Tibial artery (tissue), 4 donors: ENCODE results near the gene RPTOR.

ENCODE experiments used
- DNase-seq, 2 donors: peaks; one replicate each; pipeline ENCODE4 v3.0.0-alpha.2; 2019
- H3K27ac ChIP-seq, 2 donors: fragments of 200-600 bp; sonication (generic) in 1 of 2; 1 replicate in 1 of 2; 2 replicates in 1 of 2; pipeline ENCODE4 v1.5.1; 2018 to 2019; ENCODE audit warnings: mild to moderate bottlenecking in 1 of 2
- H3K27me3 ChIP-seq, 2 donors: fragments of 200-600 bp; sonication (generic) in 1 of 2; one replicate each; pipeline versions ENCODE4 v1.5.1 to v1.6.0; 2016 to 2019
- H3K36me3 ChIP-seq, 3 donors: fragments of 200-600 bp; sonication (generic) in 2 of 3; one replicate each; pipeline ENCODE4 v1.5.1; 2016 to 2019; ENCODE audit warnings: mild to moderate bottlenecking in 2 of 3
- H3K4me1 ChIP-seq, 4 donors: fragments of 200-600 bp; sonication (generic) in 2 of 4; 1 replicate in 3 of 4; 2 replicates in 1 of 4; pipeline ENCODE4 v1.5.1; 2016 to 2019
- H3K4me3 ChIP-seq, 2 donors: fragments of 200-600 bp; sonication (generic) in 1 of 2; 1 replicate in 1 of 2; 2 replicates in 1 of 2; pipeline ENCODE4 v1.5.1; 2018 to 2019; ENCODE audit warnings: mild to moderate bottlenecking in 2 of 2
- H3K9me3 ChIP-seq, 3 donors: fragments of 200-600 bp; sonication (generic) in 1 of 3; one replicate each; pipeline ENCODE4 v1.5.1; 2016 to 2019
- intact Hi-C: fragments of 100-400 bp; cut with DNase I; formaldehyde crosslinking; loops from one replicate; pipeline ENCODE4 v1.15.0; 2023; ENCODE audit warnings: low total_unique reads
- TF ChIP-seq, protein P1 (sequence below), 2 experiments: fragments of 200-600 bp in 1 of 2; fragments of 450-650 bp in 1 of 2; IDR thresholded peaks; one replicate each; pipeline ENCODE4 v1.5.1; 2017 to 2019; ENCODE audit warnings: antibody characterized with exemption in 2 of 2, mild to moderate bottlenecking in 1 of 2, moderate library complexity in 1 of 2

RPTOR gene

GRCh38 chr17:80523054-80523744 lies 21.4 kb upstream of the RPTOR start:
- intact Hi-C loops: no loop called here
- no peak for DNase-seq
- no peak overlapping the region for H3K4me3 ChIP-seq
- TF ChIP-seq, protein P1, sequence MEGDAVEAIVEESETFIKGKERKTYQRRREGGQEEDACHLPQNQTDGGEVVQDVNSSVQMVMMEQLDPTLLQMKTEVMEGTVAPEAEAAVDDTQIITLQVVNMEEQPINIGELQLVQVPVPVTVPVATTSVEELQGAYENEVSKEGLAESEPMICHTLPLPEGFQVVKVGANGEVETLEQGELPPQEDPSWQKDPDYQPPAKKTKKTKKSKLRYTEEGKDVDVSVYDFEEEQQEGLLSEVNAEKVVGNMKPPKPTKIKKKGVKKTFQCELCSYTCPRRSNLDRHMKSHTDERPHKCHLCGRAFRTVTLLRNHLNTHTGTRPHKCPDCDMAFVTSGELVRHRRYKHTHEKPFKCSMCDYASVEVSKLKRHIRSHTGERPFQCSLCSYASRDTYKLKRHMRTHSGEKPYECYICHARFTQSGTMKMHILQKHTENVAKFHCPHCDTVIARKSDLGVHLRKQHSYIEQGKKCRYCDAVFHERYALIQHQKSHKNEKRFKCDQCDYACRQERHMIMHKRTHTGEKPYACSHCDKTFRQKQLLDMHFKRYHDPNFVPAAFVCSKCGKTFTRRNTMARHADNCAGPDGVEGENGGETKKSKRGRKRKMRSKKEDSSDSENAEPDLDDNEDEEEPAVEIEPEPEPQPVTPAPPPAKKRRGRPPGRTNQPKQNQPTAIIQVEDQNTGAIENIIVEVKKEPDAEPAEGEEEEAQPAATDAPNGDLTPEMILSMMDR (IDR thresholded peaks at IDR 0.05): no peak
- H3K4me1 ChIP-seq: no peaks in the 10 kb centered on the region
- no peaks in the 10 kb centered on the region for H3K9me3 ChIP-seq
- no peak overlapping the region for H3K27ac ChIP-seq
- H3K36me3 ChIP-seq: no peaks in the 10 kb centered on the region
- H3K27me3 ChIP-seq: peaks cover 0 to 67% of the 10 kb centered on the region in 2 donors

DNA sequence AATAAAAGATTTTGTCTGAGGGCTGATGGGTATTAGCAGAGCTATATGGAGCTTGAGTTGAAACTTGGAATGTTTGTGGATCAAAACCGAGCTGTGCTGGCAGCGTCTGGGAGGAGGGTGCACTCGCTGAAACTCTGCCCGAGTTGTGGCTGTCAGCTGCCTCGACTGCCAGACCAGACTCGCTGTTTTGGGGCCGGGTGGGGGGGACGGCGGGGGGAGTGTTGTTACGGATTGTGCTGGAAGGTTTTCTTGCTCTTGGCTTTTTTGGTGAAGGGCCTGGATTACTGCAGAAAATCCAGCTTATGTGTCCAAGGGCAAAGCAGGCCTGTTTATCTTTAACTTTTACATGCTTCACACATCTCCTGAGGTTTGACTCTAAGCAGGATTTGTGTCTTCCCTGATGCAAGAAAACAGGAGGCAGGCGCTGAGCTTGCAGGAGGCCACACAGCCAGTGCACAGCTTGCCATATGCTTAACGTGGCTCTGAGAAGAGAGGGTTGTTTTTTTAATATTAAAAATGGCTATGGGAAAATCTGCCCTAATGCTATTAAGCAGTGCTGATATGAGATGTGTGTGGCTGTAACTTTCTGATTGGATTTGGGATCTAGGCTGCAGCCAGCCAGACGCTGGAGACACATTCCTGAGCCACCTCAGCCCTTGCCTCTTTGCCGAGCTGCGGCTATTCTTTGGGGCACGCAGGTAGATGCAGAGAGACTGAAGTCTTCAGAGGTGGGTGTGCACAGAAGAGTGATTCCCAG lies 20.5 kb upstream of the RPTOR start:
- Histone ChIP-seq H3K4me3 (no peak overlapping the region), H3K27me3 (peaks cover 0 to 72% of the 10 kb centered on the region in 2 donors), H3K36me3 (no peaks in the 10 kb centered on the region), H3K9me3 (no peaks in the 10 kb centered on the region), H3K27ac (no peak overlapping the region), H3K4me1 (no peaks in the 10 kb centered on the region)
- intact Hi-C loops: no loop called here
- TF ChIP-seq, protein P1 (IDR thresholded peaks at IDR 0.05): no peak
- DNase-seq: no peak

DNA sequence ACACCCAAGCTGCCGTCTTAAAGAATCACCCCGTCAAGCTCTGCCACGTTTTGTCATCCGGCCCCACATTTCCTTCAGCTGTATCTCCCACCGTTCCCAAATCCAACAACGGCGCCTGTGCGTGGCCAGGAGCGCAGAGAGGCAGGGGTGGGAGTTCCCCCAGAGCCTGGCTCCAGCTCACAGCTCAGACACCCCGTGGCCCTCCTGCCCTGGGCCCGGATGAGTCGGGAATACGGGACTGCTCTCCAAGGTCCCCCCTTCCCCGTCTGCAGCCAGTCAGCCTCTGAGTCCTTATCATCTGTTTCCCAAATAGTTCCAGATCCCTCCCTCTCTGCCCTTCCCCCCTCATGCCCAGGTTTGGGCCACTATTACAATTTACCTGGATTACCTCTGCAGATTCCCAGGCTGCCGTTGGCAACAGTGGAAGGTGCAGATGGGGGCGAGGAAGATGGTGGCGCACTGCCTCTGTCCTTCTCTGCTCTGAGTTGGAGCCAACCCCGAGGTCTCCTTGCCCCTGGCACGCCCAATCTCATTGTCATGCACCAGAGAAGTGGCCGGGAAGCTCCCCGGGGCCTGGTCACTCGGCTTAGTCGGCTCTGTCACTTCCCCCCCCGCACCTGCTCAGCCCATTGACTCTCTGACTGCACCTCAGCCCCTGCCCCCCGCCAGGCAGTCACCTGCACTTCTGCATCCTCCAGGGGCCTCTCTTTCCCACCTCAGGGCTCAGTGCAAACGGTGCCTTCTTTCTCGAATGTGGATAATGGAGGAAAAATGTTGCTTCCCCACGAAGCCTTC lies 18.3 kb upstream of the RPTOR start:
- no peak for DNase-seq
- intact Hi-C loops: no loop called here
- TF ChIP-seq, protein P1 (IDR thresholded peaks at IDR 0.05): no peak
- H3K4me1 ChIP-seq: no peaks in the 10 kb centered on the region
- no peaks in the 10 kb centered on the region for H3K36me3 ChIP-seq
- H3K27me3 ChIP-seq: peaks cover 0 to 75% of the 10 kb centered on the region in 2 donors
- no peaks in the 10 kb centered on the region for H3K9me3 ChIP-seq
- H3K27ac ChIP-seq: no peak overlapping the region
- H3K4me3 ChIP-seq: no peak overlapping the region

- intact Hi-C loops: no loop called here
- Histone ChIP-seq H3K27ac (no peak overlapping the region), H3K4me1 (no peaks in the 10 kb centered on the region), H3K36me3 (no peaks in the 10 kb centered on the region), H3K4me3 (no peak overlapping the region), H3K27me3 (peaks cover 0 to 76% of the 10 kb centered on the region in 2 donors), H3K9me3 (no peaks in the 10 kb centered on the region)
- DNase-seq: no peak
- TF ChIP-seq, protein P1 (IDR thresholded peaks at IDR 0.05): no peak
These were observed 17.5 kb upstream of the RPTOR start for GRCh38 chr17:80527016-80527645.

DNA sequence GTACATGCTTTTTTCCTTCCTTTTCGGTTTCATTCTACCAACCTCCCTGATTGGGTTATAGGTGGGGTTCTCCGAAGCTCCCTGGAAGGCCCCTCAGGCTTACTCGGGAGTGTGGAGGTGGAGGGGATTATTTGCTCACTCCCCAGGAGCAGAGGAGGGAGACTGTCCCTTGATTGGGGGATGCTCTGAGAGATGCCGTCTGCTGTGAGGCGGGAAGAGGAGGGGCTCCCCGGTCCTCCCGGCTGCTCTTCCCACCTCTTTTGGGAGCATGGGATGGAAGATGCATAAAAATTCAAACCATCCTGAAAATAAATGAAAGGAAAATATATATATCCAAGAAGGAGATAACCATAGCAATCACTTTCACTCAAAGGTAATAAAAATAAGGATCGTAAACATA lies 16.1 kb upstream of the RPTOR start:
- intact Hi-C loops: no loop called here
- Histone ChIP-seq H3K9me3 (no peaks in the 10 kb centered on the region), H3K4me3 (no peak overlapping the region), H3K27me3 (peaks cover 0 to 75% of the 10 kb centered on the region in 2 donors), H3K27ac (no peak overlapping the region), H3K36me3 (no peaks in the 10 kb centered on the region), H3K4me1 (no peaks in the 10 kb centered on the region)
- TF ChIP-seq, protein P1 (IDR thresholded peaks at IDR 0.05): no peak
- DNase-seq: no peak
